HUES6 (cell line): ENCODE data around the gene TGM2.

Source experiments
- H3K27ac ChIP-seq: 2 replicates; pipeline ENCODE4 v1.7.0; 2013; ENCODE audit warnings: low read depth, mild to moderate bottlenecking, low read length, inconsistent platforms
- H3K27me3 ChIP-seq: 2 replicates; pipeline ENCODE4 v1.6.1; 2013; ENCODE audit warnings: low read length; ENCODE audit not compliant: control insufficient read depth, insufficient read depth
- H3K36me3 ChIP-seq: 2 replicates; pipeline ENCODE4 v1.6.1; 2013; ENCODE audit warnings: low read length; ENCODE audit not compliant: control insufficient read depth, insufficient read depth
- H3K4me1 ChIP-seq: 2 replicates; pipeline ENCODE4 v1.6.1; 2013; ENCODE audit warnings: low read length; ENCODE audit not compliant: control insufficient read depth, insufficient read depth
- H3K4me3 ChIP-seq: 2 replicates; pipeline ENCODE4 v1.5.1; 2013; ENCODE audit warnings: low read depth, low read length
- H3K9ac ChIP-seq: one replicate; pipeline ENCODE4 v1.6.1; 2013; ENCODE audit warnings: mild to moderate bottlenecking, low read length
- H3K9me3 ChIP-seq: 2 replicates; pipeline ENCODE4 v1.6.1; 2013; ENCODE audit warnings: low read depth, low read length; ENCODE audit not compliant: control insufficient read depth, insufficient read depth

The TGM2 gene

GRCh38 chr20:38165089-38165965 is at the start of gene TGM2:
Gene TGM2 (minus strand): TSS chr20:38165270. CDS start chr20:38165198, 72 bp downstream.
- no peaks in the 10 kb centered on the region for H3K4me1 ChIP-seq
- no peak within 1 kb of the TSS for H3K9ac ChIP-seq
- H3K27me3 ChIP-seq = peaks cover 4% of the 10 kb centered on the region
- H3K4me3 ChIP-seq = peak within 1 kb of the TSS; percentile 42
- H3K36me3 ChIP-seq = no peaks in the 10 kb centered on the region
- H3K9me3 ChIP-seq = no peaks in the 10 kb centered on the region
- no peak within 1 kb of the TSS for H3K27ac ChIP-seq

GRCh38 chr20:38214256-38215193 is 49.5 kb upstream of the TGM2 start:
- H3K27me3 ChIP-seq = no peaks in the 10 kb centered on the region; the same call in 1 of the 2 replicates
- no peaks in the 10 kb centered on the region for H3K36me3 ChIP-seq
- H3K9me3 ChIP-seq = no peaks in the 10 kb centered on the region
- H3K27ac ChIP-seq = no peak overlapping the region
- peaks cover 11% of the 10 kb centered on the region; the same call in 1 of the 2 replicates for H3K4me1 ChIP-seq
- no peak overlapping the region for H3K4me3 ChIP-seq
- no peak overlapping the region for H3K9ac ChIP-seq

- Histone ChIP-seq H3K27me3 (no peaks in the 10 kb centered on the region; the same call in 1 of the 2 replicates), H3K9me3 (no peaks in the 10 kb centered on the region), H3K36me3 (no peaks in the 10 kb centered on the region), H3K4me3 (no peak overlapping the region), H3K9ac (no peak overlapping the region), H3K4me1 (peaks cover 11% of the 10 kb centered on the region; the same call in 1 of the 2 replicates), H3K27ac (no peak overlapping the region)
Measured at GRCh38 chr20:38213607-38213940, 48.5 kb upstream of the TGM2 start.

- no peaks in the 10 kb centered on the region for H3K36me3 ChIP-seq
- H3K9me3 ChIP-seq = no peaks in the 10 kb centered on the region
- no peak overlapping the region for H3K27ac ChIP-seq
- H3K27me3 ChIP-seq = no peaks in the 10 kb centered on the region
- no peak overlapping the region for H3K4me3 ChIP-seq
- H3K4me1 ChIP-seq = peaks cover 7% of the 10 kb centered on the region; the same call in 1 of the 2 replicates
- H3K9ac ChIP-seq = no peak overlapping the region
Measured at GRCh38 chr20:38212806-38213606, 47.9 kb upstream of the TGM2 start.

GRCh38 chr20:38211200-38212097 is 46.4 kb upstream of the TGM2 start:
- Histone ChIP-seq H3K27me3 (no peaks in the 10 kb centered on the region), H3K9ac (no peak overlapping the region), H3K4me1 (no peaks in the 10 kb centered on the region), H3K4me3 (no peak overlapping the region), H3K9me3 (no peaks in the 10 kb centered on the region), H3K27ac (no peak overlapping the region), H3K36me3 (no peaks in the 10 kb centered on the region)

- H3K36me3 ChIP-seq = no peaks in the 10 kb centered on the region
- H3K9ac ChIP-seq = no peak overlapping the region
- no peak overlapping the region for H3K4me3 ChIP-seq
- H3K9me3 ChIP-seq = no peaks in the 10 kb centered on the region
- H3K27me3 ChIP-seq = no peaks in the 10 kb centered on the region
- no peaks in the 10 kb centered on the region for H3K4me1 ChIP-seq
- no peak overlapping the region for H3K27ac ChIP-seq
Measured at GRCh38 chr20:38210741-38211140, 45.7 kb upstream of the TGM2 start.

- H3K27me3 ChIP-seq = no peaks in the 10 kb centered on the region
- H3K9ac ChIP-seq = no peak overlapping the region
- no peaks in the 10 kb centered on the region for H3K4me1 ChIP-seq
- no peak overlapping the region for H3K27ac ChIP-seq
- no peak overlapping the region for H3K4me3 ChIP-seq
- no peaks in the 10 kb centered on the region for H3K36me3 ChIP-seq
- H3K9me3 ChIP-seq = no peaks in the 10 kb centered on the region
Measured at GRCh38 chr20:38209736-38210405, 44.8 kb upstream of the TGM2 start.

- Histone ChIP-seq H3K36me3 (no peaks in the 10 kb centered on the region), H3K27me3 (no peaks in the 10 kb centered on the region), H3K9me3 (no peaks in the 10 kb centered on the region), H3K9ac (no peak overlapping the region), H3K4me3 (no peak overlapping the region), H3K27ac (no peak overlapping the region), H3K4me1 (no peaks in the 10 kb centered on the region)
Measured at GRCh38 chr20:38209054-38209675, 44.1 kb upstream of the TGM2 start.

- Histone ChIP-seq H3K9me3 (no peaks in the 10 kb centered on the region), H3K4me1 (no peaks in the 10 kb centered on the region), H3K36me3 (no peaks in the 10 kb centered on the region), H3K4me3 (no peak overlapping the region), H3K27ac (no peak overlapping the region), H3K27me3 (no peaks in the 10 kb centered on the region), H3K9ac (no peak overlapping the region)
Measured at GRCh38 chr20:38208523-38208922, 43.5 kb upstream of the TGM2 start.
